SK-N-MC (cell line): ENCODE results near the gene AOPEP.

ENCODE experiments used
- DNase-seq: peaks from one replicate; pipeline ENCODE4 v3.0.0-alpha.2; 2011; ENCODE audit warnings: low read depth, low spot score
- H3K27ac ChIP-seq: fragments of 200-600 bp; sonication (generic); 2 replicates; pipeline ENCODE4 v1.5.1; 2016; ENCODE audit warnings: mixed run types
- H3K36me3 ChIP-seq: fragments of 200-600 bp; sonication (generic); 2 replicates; pipeline ENCODE4 v1.6.1; 2017; ENCODE audit warnings: antibody characterized with exemption, low read length, mixed read lengths; ENCODE audit not compliant: insufficient read depth
- H3K4me3 ChIP-seq: fragments of 200-600 bp; sonication (generic); 2 replicates; pipeline ENCODE4 v1.5.1; 2016
- H3K9ac ChIP-seq: fragments of 200-600 bp; sonication (generic); 2 replicates; pipeline ENCODE4 v1.8.0; 2017; ENCODE audit warnings: mixed run types, mixed read lengths; ENCODE audit not compliant: insufficient read length
- H3K9me3 ChIP-seq: fragments of 200-600 bp; sonication (generic); 2 replicates; pipeline ENCODE4 v1.6.1; 2017; ENCODE audit warnings: low read depth, mild to moderate bottlenecking, antibody characterized with exemption, low read length, moderate library complexity, mixed read lengths
- EZH2 ChIP-seq: fragments of 200-600 bp; sonication (generic); IDR thresholded peaks from one replicate; pipeline ENCODE4 v1.6.1; 2017; ENCODE audit warnings: antibody characterized with exemption
- FOXP2 ChIP-seq: optimal IDR thresholded peaks from 2 replicates; pipeline ENCODE3; 2011; ENCODE audit warnings: mild to moderate bottlenecking, moderate library complexity; ENCODE audit not compliant: insufficient read depth; ENCODE audit errors: extremely low read length, control extremely low read depth
- POLR2AphosphoS5 ChIP-seq: IDR thresholded peaks from 2 replicates; pipeline ENCODE4 v1.6.1; 2012; ENCODE audit warnings: mild to moderate bottlenecking, low read depth, low read length, borderline replicate concordance

Gene AOPEP

DNA sequence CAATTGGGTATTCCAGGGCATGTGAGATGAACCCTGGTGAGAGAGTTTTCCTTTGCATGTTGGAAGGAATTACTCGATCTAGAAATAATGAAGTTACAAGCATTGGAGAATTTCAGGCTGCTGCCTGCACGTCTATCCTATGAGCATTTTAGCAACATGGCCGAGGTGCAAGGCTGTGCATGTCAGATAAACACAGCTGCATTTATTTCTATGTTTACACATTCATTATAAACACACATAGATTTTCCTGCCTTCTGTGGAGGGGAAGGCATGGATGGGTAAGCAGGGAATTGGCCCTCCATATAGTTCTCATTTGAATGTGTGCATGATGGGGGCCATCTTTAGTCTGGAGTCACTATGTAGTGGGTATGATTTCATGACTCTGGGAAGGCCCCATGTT, 42.3 kb downstream of the AOPEP start:
- H3K4me3 ChIP-seq: no peak overlapping the region
- TF ChIP-seq EZH2 (no peak), FOXP2 (no peak), POLR2AphosphoS5 (no peak)
- no peaks in the 10 kb centered on the region for H3K9me3 ChIP-seq
- no peak for DNase-seq
- H3K27ac ChIP-seq: no peak overlapping the region
- H3K9ac ChIP-seq: no peak overlapping the region
- peaks cover 14% of the 10 kb centered on the region for H3K36me3 ChIP-seq

DNA sequence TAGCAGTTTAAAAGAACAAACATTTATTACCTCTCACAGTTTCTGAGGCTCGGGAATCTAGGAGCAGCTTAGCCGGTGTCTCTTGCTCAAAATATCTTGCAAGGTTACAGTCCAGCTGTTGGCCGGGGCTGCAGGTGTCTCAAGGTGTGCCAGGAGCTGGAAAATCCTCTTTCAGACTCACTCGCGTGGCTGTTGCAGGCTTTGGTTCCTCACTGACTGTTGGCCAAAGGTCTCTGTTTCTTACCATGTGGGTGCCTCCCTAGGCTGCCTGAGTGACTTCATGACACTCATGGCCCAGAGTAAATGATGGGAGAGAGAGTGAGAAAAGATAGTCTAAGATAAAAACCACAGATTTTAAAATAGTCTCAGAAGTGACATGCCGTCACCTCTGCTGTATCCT, 43.8 kb downstream of the AOPEP start:
- H3K4me3 ChIP-seq: no peak overlapping the region
- DNase-seq: no peak
- H3K9me3 ChIP-seq: no peaks in the 10 kb centered on the region
- H3K36me3 ChIP-seq: peaks cover 14% of the 10 kb centered on the region
- TF ChIP-seq FOXP2 (no peak), EZH2 (no peak), POLR2AphosphoS5 (no peak)
- H3K9ac ChIP-seq: no peak overlapping the region
- H3K27ac ChIP-seq: no peak overlapping the region

DNA sequence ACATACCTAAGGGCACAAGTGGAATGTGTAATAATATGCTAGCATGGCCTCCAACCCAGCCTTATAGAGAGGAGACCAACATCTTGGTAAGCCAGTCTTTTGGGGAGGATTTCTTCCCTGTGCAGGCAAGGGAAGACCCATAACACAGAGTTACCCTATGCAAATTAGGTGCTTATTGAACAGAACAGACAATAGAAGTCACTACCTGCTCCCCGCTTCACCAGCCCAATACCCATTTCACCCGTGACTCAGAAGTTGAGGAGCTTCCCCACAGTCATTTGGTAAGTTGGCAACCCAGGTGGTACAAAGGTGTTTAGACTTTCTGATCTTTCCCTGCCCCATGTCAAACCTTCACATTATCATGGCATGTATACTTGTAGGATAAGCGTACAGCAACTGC, 44.6 kb downstream of the AOPEP start:
- DNase-seq: no peak
- H3K36me3 ChIP-seq: peaks cover 10% of the 10 kb centered on the region; the same call in 1 of the 2 replicates
- no peak overlapping the region for H3K9ac ChIP-seq
- no peak overlapping the region for H3K4me3 ChIP-seq
- H3K9me3 ChIP-seq: no peaks in the 10 kb centered on the region
- no peak overlapping the region for H3K27ac ChIP-seq
- no peak for TF ChIP-seq POLR2AphosphoS5
- no peak for TF ChIP-seq FOXP2
- TF ChIP-seq EZH2: no peak

DNA sequence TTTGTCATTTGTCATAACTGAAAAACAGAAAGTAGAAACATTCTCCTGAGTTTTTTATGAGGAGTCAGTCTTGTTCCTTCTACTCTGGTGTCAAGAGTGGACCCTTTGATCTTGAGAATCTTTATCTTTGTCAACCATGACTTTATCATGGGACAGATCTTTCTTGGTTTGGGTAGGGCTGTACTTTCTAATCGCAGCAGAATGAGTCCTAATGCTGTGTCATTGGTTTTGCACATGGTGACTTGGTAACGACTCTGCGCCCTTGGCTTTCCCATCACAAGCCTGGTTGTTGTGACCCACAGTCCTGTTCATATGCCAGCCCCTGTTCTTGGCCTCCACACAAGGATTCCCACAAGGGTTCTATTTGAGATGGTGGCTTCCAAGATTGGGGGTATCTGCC, 45.6 kb downstream of the AOPEP start:
- H3K36me3 ChIP-seq: peaks cover 10% of the 10 kb centered on the region; the same call in 1 of the 2 replicates
- TF ChIP-seq FOXP2: no peak
- TF ChIP-seq EZH2: no peak
- no peak for TF ChIP-seq POLR2AphosphoS5
- no peak overlapping the region for H3K9ac ChIP-seq
- no peak for DNase-seq
- H3K27ac ChIP-seq: no peak overlapping the region
- H3K4me3 ChIP-seq: no peak overlapping the region
- H3K9me3 ChIP-seq: no peaks in the 10 kb centered on the region

DNA sequence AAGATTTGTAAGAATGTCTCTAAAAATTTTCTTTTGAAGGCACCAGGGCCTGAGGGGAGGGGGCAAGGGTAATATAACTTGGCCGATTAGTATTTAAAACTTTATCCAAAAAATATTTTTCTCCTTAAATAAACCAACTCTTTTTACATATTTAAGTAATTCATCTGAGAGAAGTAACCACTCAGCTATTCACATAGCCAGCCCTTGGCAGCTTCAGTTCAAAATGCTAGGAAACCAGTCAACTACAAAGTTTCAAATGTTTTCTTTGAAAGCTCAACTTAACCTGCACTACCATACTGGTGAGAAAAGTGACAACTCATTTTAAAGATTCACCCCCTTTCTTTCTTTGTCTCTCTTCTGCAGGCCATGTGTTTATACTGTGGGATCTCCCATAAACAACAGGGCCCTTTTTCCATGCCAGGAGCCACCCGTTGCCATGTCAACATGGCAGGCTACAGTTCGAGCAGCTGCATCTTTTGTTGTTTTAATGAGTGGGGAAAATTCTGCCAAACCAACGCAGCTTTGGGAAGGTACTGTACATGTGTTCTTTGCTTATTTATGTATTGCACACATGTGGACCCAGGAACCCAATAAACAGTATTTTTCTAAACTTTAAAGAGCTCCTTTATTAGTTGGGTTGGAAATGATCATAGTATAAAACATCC, 46.3 kb downstream of the AOPEP start:
- no peaks in the 10 kb centered on the region for H3K9me3 ChIP-seq
- TF ChIP-seq EZH2 (no peak), POLR2AphosphoS5 (no peak), FOXP2 (no peak)
- H3K27ac ChIP-seq: no peak overlapping the region
- DNase-seq: no peak
- peaks cover 10% of the 10 kb centered on the region; the same call in 1 of the 2 replicates for H3K36me3 ChIP-seq
- H3K4me3 ChIP-seq: no peak overlapping the region
- H3K9ac ChIP-seq: no peak overlapping the region

DNA sequence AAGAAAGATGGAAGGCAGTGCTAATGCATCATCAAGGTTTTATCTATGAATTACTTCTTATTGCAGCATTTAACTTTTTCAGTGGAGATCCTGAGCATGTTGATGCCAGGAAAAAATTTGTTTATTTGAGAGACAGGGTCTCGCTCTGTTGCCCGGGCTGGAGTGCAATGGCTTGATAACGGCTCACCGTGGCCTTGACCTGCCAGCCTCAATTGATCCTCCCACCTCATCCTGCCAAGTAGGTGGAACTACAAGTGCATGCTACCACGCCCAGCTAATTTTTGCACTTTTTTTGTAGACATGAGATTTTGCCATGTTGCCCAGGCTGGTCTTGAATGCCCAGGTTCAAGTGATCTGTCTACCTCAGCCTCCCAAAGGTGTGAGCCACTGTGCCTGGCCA, 47.2 kb downstream of the AOPEP start:
- no peak overlapping the region for H3K4me3 ChIP-seq
- H3K27ac ChIP-seq: no peak overlapping the region
- TF ChIP-seq EZH2 (no peak), FOXP2 (no peak), POLR2AphosphoS5 (no peak)
- H3K36me3 ChIP-seq: peaks cover 10% of the 10 kb centered on the region; the same call in 1 of the 2 replicates
- H3K9me3 ChIP-seq: no peaks in the 10 kb centered on the region
- no peak overlapping the region for H3K9ac ChIP-seq
- DNase-seq: no peak

DNA sequence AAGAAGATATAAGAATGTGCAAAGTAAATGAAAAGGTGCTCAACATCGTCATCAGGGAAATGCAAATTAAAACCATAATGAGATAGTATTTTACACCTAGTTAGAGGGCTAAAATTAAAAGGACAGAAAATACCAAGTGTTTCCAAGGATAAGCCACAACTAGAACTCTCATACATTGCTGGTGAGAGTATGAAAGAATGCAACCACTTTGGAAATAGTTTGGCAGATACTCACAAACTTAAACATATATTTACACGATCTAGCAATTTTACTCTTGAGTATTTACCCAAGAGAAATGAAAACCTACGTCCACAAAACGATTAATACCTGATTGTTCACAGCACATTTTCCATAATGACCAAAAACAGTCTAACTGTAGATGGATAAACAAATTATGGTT, 51.5 kb downstream of the AOPEP start:
- Histone ChIP-seq H3K9ac (no peak overlapping the region), H3K36me3 (peaks cover 7% of the 10 kb centered on the region; the same call in 1 of the 2 replicates), H3K27ac (no peak overlapping the region), H3K9me3 (no peaks in the 10 kb centered on the region), H3K4me3 (no peak overlapping the region)
- no peak for DNase-seq
- TF ChIP-seq POLR2AphosphoS5 (no peak), FOXP2 (no peak), EZH2 (no peak)

DNA sequence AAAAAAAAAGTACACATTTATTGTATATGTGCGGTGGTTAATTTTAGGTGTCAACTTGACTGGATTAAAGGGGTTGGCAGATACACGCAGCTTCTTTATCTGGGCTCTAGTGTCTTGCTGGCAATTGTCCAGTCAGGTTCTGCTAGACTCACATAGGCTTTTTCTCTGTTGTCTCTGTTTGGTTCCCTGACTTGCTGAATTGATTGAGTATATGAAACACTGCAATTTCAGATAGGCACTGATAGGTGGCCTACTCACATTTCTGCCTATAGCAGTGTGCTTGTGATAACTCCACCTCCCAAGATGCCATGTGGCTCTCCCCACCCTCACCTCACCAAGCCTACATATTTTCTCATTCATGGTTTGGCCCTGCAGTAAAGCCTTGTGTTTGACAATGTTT, 52.5 kb downstream of the AOPEP start:
- no peak overlapping the region for H3K4me3 ChIP-seq
- no peak overlapping the region for H3K27ac ChIP-seq
- H3K9ac ChIP-seq: no peak overlapping the region
- DNase-seq: no peak
- TF ChIP-seq FOXP2: no peak
- TF ChIP-seq EZH2: no peak
- no peak for TF ChIP-seq POLR2AphosphoS5
- H3K9me3 ChIP-seq: no peaks in the 10 kb centered on the region
- H3K36me3 ChIP-seq: no peaks in the 10 kb centered on the region

DNA sequence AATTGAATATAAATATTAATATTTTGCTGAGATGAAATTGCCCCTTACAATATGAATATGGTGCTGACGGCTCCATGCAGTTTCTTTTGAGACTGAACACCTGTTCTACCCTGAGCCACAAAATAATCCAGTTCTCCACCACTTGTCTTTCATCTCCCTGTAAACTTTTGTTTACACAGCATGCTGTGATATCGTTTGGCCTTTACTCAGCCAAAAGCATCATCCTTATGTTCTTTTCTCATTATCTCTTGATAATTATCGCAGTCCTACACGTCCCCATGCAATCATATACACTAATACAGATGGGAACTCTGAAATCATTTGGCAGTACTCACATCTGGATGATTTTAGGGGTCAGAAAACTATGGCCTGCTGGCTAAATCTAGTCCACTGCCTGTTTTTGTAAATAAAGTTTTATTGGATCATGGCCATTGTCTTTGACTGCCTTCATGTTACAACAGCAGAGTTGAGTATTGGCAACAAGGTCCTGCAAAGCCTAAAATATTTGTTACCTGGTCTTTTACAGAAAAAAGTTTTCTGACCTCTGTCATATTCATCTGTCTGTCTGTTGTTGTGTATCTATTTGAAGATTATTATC, 53.3 kb downstream of the AOPEP start:
- TF ChIP-seq FOXP2 (no peak), POLR2AphosphoS5 (no peak), EZH2 (no peak)
- Histone ChIP-seq H3K9ac (no peak overlapping the region), H3K4me3 (no peak overlapping the region), H3K9me3 (no peaks in the 10 kb centered on the region), H3K36me3 (no peaks in the 10 kb centered on the region), H3K27ac (no peak overlapping the region)
- no peak for DNase-seq
